ENCODE results near the gene NBEA. TPM values are rescaled to one million over a fixed set of nuclear protein-coding genes. Genes with fewer than 3 reads are reported as not detected.

The NBEA gene
- total RNA-seq, 5 donors from 2014 or later (not counting 1 experiment from before 2014, with no cell fraction given) = 1.3 to 8.7 (median 3.7) TPM

DNA sequence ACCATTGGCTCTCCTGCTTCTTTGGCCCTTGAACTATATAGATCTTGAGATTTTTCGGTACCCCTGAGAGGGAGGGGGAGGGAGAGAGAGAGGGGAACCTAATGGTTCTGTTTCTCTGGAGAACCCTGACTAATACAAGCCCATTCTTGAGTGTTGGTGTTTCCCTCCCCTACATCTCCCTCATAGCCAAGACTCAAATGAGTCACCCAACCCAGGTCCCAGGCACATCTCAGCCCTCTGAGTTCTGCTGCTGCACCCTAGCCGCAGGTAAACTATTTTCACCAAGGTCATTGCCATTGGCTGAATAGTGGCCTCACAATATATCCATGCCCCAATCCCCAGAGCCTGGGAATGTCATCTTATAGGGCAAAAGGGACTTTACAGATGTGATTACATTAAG is 760.2 kb downstream of the NBEA start:
- H3K36me3 Mint-ChIP-seq = no peaks in the 10 kb centered on the region
- Histone ChIP-seq H3K27ac (ENCODE audit: low read length) (no peak overlapping the region), H3K9me3 (no peaks in the 10 kb centered on the region), H3K4me3 (ENCODE audit: control insufficient read depth in 1 of 2, extremely low read depth in 1 of 2, low read length in 1 of 2) (no peak overlapping the region), H3K4me1 (ENCODE audit: control insufficient read depth in 1 of 2, extremely low read depth in 1 of 2, insufficient read depth in 2 of 2, low read length in 2 of 2) (no peaks in the 10 kb centered on the region), H3K27me3 (replicated peaks in 1 of 2; ENCODE audit: control insufficient read depth in 2 of 2, extremely low read depth in 1 of 2, insufficient read depth in 2 of 2, low read length in 1 of 2) (no peaks in the 10 kb centered on the region), H3K36me3 (ENCODE audit: control insufficient read depth in 2 of 2, extremely low read depth in 1 of 2, insufficient read depth in 1 of 2, low read length in 1 of 2) (no peaks in the 10 kb centered on the region)
- H3K4me1 Mint-ChIP-seq = no peaks in the 10 kb centered on the region
- ATAC-seq (replicated peaks in 1 of 4) (no peak), DNase-seq (no peak)
- peaks cover 0 to 8% (median 0%) of the 10 kb centered on the region in 3 donors for H3K9me3 Mint-ChIP-seq
- POLR2A ChIA-PET = no interaction called here
- CTCF ChIA-PET = no interaction called here
- no CpG with 5 or more reads among the region's 2 CpGs for WGBS (ENCODE audit: insufficient coverage)
- peaks cover 0 to 26% of the 10 kb centered on the region in 2 donors for H3K27me3 Mint-ChIP-seq
- H3K27ac Mint-ChIP-seq = no peak overlapping the region
- H3K4me3 Mint-ChIP-seq = no peak overlapping the region

DNA sequence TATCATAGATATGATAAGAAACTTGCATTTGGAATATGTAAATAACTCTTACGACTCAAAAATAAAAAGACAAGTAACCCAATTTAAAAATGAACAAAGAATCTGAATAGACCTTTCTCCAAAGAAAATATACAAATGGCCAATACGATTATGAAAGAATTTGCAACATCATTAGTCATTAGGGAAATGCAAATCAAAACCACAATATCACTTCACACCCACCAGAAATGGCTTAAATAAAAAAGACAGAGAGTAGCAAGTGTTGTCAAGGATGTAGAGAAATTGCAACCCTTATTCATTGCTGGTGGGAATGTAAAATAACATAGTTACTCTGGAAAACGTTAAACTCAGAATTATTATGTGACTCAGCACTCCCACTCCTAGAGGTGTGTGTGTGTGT is 761.0 kb downstream of the NBEA start:
- Mint-ChIP-seq H3K27me3 (peaks cover 0 to 26% of the 10 kb centered on the region in 2 donors), H3K36me3 (no peaks in the 10 kb centered on the region), H3K4me1 (no peaks in the 10 kb centered on the region), H3K9me3 (peaks cover 0 to 8% (median 0%) of the 10 kb centered on the region in 3 donors), H3K27ac (no peak overlapping the region), H3K4me3 (no peak overlapping the region)
- CTCF ChIA-PET = no interaction called here
- Histone ChIP-seq H3K9me3 (no peaks in the 10 kb centered on the region), H3K27ac (ENCODE audit: low read length) (no peak overlapping the region), H3K36me3 (ENCODE audit: control insufficient read depth in 2 of 2, extremely low read depth in 1 of 2, insufficient read depth in 1 of 2, low read length in 1 of 2) (no peaks in the 10 kb centered on the region), H3K4me1 (ENCODE audit: control insufficient read depth in 1 of 2, extremely low read depth in 1 of 2, insufficient read depth in 2 of 2, low read length in 2 of 2) (no peaks in the 10 kb centered on the region), H3K4me3 (ENCODE audit: control insufficient read depth in 1 of 2, extremely low read depth in 1 of 2, low read length in 1 of 2) (no peak overlapping the region), H3K27me3 (replicated peaks in 1 of 2; ENCODE audit: control insufficient read depth in 2 of 2, extremely low read depth in 1 of 2, insufficient read depth in 2 of 2, low read length in 1 of 2) (no peaks in the 10 kb centered on the region)
- DNase-seq (no peak), ATAC-seq (replicated peaks in 1 of 4) (no peak)
- POLR2A ChIA-PET = no interaction called here
- no CpG with 5 or more reads among the region's 3 CpGs for WGBS (ENCODE audit: insufficient coverage)

DNA sequence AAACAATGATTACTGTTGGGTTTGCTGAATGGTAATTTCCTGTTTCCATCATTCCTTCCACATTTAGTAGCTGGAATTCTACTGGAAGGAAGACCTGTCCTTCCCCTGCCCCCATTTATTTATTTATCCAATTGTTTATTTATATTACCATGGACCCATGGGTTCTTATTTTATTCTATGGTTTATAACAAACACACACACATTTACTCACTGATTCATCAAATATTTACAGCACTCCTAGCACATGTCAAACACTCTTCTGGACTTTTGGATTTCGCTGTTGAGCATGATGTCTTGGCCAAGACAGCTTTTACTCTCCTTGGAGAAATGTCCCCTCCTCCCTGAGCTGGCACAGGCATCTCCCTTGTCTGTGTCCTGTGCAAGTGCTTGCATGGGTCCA is 762.3 kb downstream of the NBEA start:
- no peak overlapping the region for H3K4me3 Mint-ChIP-seq
- H3K4me1 Mint-ChIP-seq = no peaks in the 10 kb centered on the region
- peaks cover 0 to 21% of the 10 kb centered on the region in 2 donors for H3K27me3 Mint-ChIP-seq
- Histone ChIP-seq H3K36me3 (ENCODE audit: control insufficient read depth in 2 of 2, extremely low read depth in 1 of 2, insufficient read depth in 1 of 2, low read length in 1 of 2) (no peaks in the 10 kb centered on the region), H3K4me1 (ENCODE audit: control insufficient read depth in 1 of 2, extremely low read depth in 1 of 2, insufficient read depth in 2 of 2, low read length in 2 of 2) (no peaks in the 10 kb centered on the region), H3K4me3 (ENCODE audit: control insufficient read depth in 1 of 2, extremely low read depth in 1 of 2, low read length in 1 of 2) (no peak overlapping the region), H3K27me3 (replicated peaks in 1 of 2; ENCODE audit: control insufficient read depth in 2 of 2, extremely low read depth in 1 of 2, insufficient read depth in 2 of 2, low read length in 1 of 2) (no peaks in the 10 kb centered on the region), H3K9me3 (no peaks in the 10 kb centered on the region), H3K27ac (ENCODE audit: low read length) (no peak overlapping the region)
- DNase-seq = no peak
- 50% methylated on average over 1 of the region's 1 CpG for WGBS (ENCODE audit: insufficient coverage)
- no peak for ATAC-seq (replicated peaks in 1 of 4)
- H3K36me3 Mint-ChIP-seq = no peaks in the 10 kb centered on the region
- CTCF ChIA-PET = no interaction called here
- no peak overlapping the region for H3K27ac Mint-ChIP-seq
- POLR2A ChIA-PET = no interaction called here
- peaks cover 0 to 8% (median 0%) of the 10 kb centered on the region in 3 donors for H3K9me3 Mint-ChIP-seq

DNA sequence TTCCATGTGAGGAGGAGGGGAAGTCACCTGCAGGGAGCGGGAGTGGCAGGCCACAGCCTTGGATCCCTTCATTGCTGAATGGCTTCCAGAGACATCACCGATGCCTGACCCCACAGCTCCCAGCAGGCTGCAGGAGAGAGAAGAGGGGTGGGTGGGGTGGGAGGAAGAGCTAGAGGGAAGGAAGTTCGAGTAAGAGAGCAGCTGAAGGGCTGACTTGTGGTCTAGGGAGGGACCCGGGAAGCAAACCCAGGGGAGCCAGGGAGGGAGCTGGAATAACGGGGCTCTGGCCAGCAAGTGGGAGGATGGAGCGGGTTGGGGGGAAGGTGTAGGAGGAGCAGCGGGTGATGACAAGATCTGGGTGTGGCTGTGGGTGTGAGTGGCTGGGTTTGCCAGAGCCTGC is 764.2 kb downstream of the NBEA start:
- Histone ChIP-seq H3K4me3 (ENCODE audit: control insufficient read depth in 1 of 2, extremely low read depth in 1 of 2, low read length in 1 of 2) (no peak overlapping the region), H3K27ac (ENCODE audit: low read length) (no peak overlapping the region), H3K27me3 (replicated peaks in 1 of 2; ENCODE audit: control insufficient read depth in 2 of 2, extremely low read depth in 1 of 2, insufficient read depth in 2 of 2, low read length in 1 of 2) (no peaks in the 10 kb centered on the region), H3K4me1 (ENCODE audit: control insufficient read depth in 1 of 2, extremely low read depth in 1 of 2, insufficient read depth in 2 of 2, low read length in 2 of 2) (no peaks in the 10 kb centered on the region), H3K36me3 (ENCODE audit: control insufficient read depth in 2 of 2, extremely low read depth in 1 of 2, insufficient read depth in 1 of 2, low read length in 1 of 2) (no peaks in the 10 kb centered on the region), H3K9me3 (no peaks in the 10 kb centered on the region)
- Mint-ChIP-seq H3K4me3 (no peak overlapping the region), H3K27me3 (peaks cover 0 to 7% of the 10 kb centered on the region in 2 donors), H3K4me1 (no peaks in the 10 kb centered on the region), H3K27ac (no peak overlapping the region), H3K9me3 (peaks cover 0 to 8% (median 0%) of the 10 kb centered on the region in 3 donors), H3K36me3 (no peaks in the 10 kb centered on the region)
- CTCF ChIA-PET = no interaction called here
- POLR2A ChIA-PET = interaction anchor here in 1 of 2 donors (0.6 kb wide), 1 partner anchor 273 kb away, joined by 4 read pairs; no protein-coding TSS in a partner anchor
- no peak for ATAC-seq (replicated peaks in 1 of 4)
- DNase-seq = no peak
- 68% methylated on average over 6 of the region's 7 CpGs for WGBS (ENCODE audit: insufficient coverage)

DNA sequence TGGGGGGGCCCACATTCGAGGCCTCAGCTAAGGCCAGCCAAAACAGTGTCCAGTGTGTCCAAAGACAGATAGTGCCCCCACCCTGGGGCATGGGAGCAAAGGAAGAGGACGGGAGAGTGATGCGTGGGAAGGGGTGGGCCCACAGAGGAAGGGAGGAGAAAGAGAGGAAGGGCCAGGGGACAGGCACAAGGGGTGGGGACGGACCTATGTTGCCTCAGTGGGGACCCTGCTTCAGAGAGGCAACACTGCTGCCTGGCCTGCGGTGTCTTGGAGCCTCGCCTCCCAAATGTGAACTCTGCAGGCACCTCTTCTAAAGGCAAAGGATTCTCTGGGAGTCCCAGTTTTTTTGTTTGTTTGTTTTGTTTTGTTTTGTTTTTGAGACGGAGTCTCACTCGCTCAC is 764.7 kb downstream of the NBEA start:
- CTCF ChIA-PET = no interaction called here
- Mint-ChIP-seq H3K36me3 (no peaks in the 10 kb centered on the region), H3K4me3 (no peak overlapping the region), H3K27me3 (peaks cover 0 to 7% of the 10 kb centered on the region in 2 donors), H3K4me1 (no peaks in the 10 kb centered on the region), H3K27ac (no peak overlapping the region), H3K9me3 (peaks cover 0 to 8% (median 0%) of the 10 kb centered on the region in 3 donors)
- H3K27ac ChIP-seq (ENCODE audit: low read length) = no peak overlapping the region
- no peak for ATAC-seq (replicated peaks in 1 of 4)
- no peak for DNase-seq
- H3K27me3 ChIP-seq (replicated peaks in 1 of 2; ENCODE audit: control insufficient read depth in 2 of 2, extremely low read depth in 1 of 2, insufficient read depth in 2 of 2, low read length in 1 of 2) = no peaks in the 10 kb centered on the region
- POLR2A ChIA-PET = no interaction called here
- no peaks in the 10 kb centered on the region for H3K9me3 ChIP-seq
- no peak overlapping the region for H3K4me3 ChIP-seq (ENCODE audit: control insufficient read depth in 1 of 2, extremely low read depth in 1 of 2, low read length in 1 of 2)
- H3K4me1 ChIP-seq (ENCODE audit: control insufficient read depth in 1 of 2, extremely low read depth in 1 of 2, insufficient read depth in 2 of 2, low read length in 2 of 2) = no peaks in the 10 kb centered on the region
- WGBS (ENCODE audit: insufficient coverage) = 73% methylated on average over 6 of the region's 8 CpGs
- no peaks in the 10 kb centered on the region for H3K36me3 ChIP-seq (ENCODE audit: control insufficient read depth in 2 of 2, extremely low read depth in 1 of 2, insufficient read depth in 1 of 2, low read length in 1 of 2)

DNA sequence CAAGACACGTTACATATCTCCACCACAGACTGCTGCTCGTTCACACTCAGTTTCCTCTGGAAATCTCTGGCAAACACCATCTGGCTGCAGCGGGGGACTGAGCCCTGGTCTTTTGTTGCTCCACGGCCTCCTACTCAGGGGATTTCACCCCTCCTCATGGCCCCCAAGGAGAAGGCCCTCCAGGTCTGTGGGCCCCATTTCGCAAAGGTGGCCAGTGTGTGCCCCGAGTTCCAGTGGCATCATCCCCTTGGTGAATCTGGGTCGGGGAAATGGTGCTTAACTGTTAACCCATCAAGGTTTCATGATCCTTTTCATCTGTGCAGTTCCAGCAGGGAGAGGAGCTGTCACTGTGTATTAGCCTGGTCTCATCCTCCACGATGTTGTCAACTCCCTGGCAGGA is 769.8 kb downstream of the NBEA start:
- H3K36me3 Mint-ChIP-seq = no peaks in the 10 kb centered on the region
- Histone ChIP-seq H3K36me3 (ENCODE audit: control insufficient read depth in 2 of 2, extremely low read depth in 1 of 2, insufficient read depth in 1 of 2, low read length in 1 of 2) (no peaks in the 10 kb centered on the region), H3K4me1 (ENCODE audit: control insufficient read depth in 1 of 2, extremely low read depth in 1 of 2, insufficient read depth in 2 of 2, low read length in 2 of 2) (no peaks in the 10 kb centered on the region), H3K27me3 (replicated peaks in 1 of 2; ENCODE audit: control insufficient read depth in 2 of 2, extremely low read depth in 1 of 2, insufficient read depth in 2 of 2, low read length in 1 of 2) (no peaks in the 10 kb centered on the region), H3K27ac (ENCODE audit: low read length) (no peak overlapping the region), H3K9me3 (no peaks in the 10 kb centered on the region), H3K4me3 (ENCODE audit: control insufficient read depth in 1 of 2, extremely low read depth in 1 of 2, low read length in 1 of 2) (no peak overlapping the region)
- no peak for ATAC-seq (replicated peaks in 1 of 4)
- no peak for DNase-seq
- no peaks in the 10 kb centered on the region for H3K4me1 Mint-ChIP-seq
- no peak overlapping the region for H3K27ac Mint-ChIP-seq
- no peaks in the 10 kb centered on the region for H3K9me3 Mint-ChIP-seq
- H3K27me3 Mint-ChIP-seq = no peaks in the 10 kb centered on the region
- CTCF ChIA-PET = no interaction called here
- no peak overlapping the region for H3K4me3 Mint-ChIP-seq
- 68% methylated on average over 4 of the region's 8 CpGs for WGBS (ENCODE audit: insufficient coverage)
- POLR2A ChIA-PET = no interaction called here
